OCI-M2 (cell line): ENCODE results near the gene NXPH2.

Source experiments
- DNase-seq: peaks from one replicate; lab custom pipeline; 2025; ENCODE audit not compliant: unreplicated experiment; lab: John Stamatoyannopoulos, UW

Gene NXPH2

GRCh38 chr2:138779781-138780445, at the start of gene NXPH2:
Gene NXPH2 (minus strand): TSS chr2:138780390. CDS start chr2:138780241, 149 bp downstream.
- no peak for DNase-seq

GRCh38 chr2:138829326-138829919, 49.2 kb upstream of the NXPH2 start:
- DNase-seq = peak; percentile 4

- peak; percentile 2 for DNase-seq
These were observed 47.4 kb upstream of the NXPH2 start for GRCh38 chr2:138827426-138828054.

GRCh38 chr2:138823666-138824065, 43.5 kb upstream of the NXPH2 start:
- DNase-seq = no peak

- DNase-seq = no peak
These were observed 39.8 kb upstream of the NXPH2 start for GRCh38 chr2:138819964-138820363.

- DNase-seq = no peak
These were observed 38.4 kb upstream of the NXPH2 start for GRCh38 chr2:138818556-138818955.

- DNase-seq = no peak
These were observed 34.1 kb upstream of the NXPH2 start for GRCh38 chr2:138814123-138814898.

- DNase-seq = no peak
These were observed 31.2 kb upstream of the NXPH2 start for GRCh38 chr2:138811431-138811830.

GRCh38 chr2:138794724-138795123, 14.5 kb upstream of the NXPH2 start:
- no peak for DNase-seq

GRCh38 chr2:138787053-138787666, 7.0 kb upstream of the NXPH2 start:
- no peak for DNase-seq

GRCh38 chr2:138782383-138782782, 2.2 kb upstream of the NXPH2 start:
- DNase-seq = no peak

GRCh38 chr2:138780908-138781307, 718 bp upstream of the NXPH2 start:
- DNase-seq = no peak

GRCh38 chr2:138780446-138780880, 273 bp upstream of the NXPH2 start:
- no peak for DNase-seq

- DNase-seq = no peak
These were observed 797 bp downstream of the NXPH2 start for GRCh38 chr2:138779406-138779780.

GRCh38 chr2:138777996-138778395, 2.2 kb downstream of the NXPH2 start:
- DNase-seq = no peak

GRCh38 chr2:138775736-138776135, 4.5 kb downstream of the NXPH2 start:
- no peak for DNase-seq

GRCh38 chr2:138771534-138771933, 8.7 kb downstream of the NXPH2 start:
- no peak for DNase-seq

- DNase-seq = no peak
These were observed 13.1 kb downstream of the NXPH2 start for GRCh38 chr2:138767101-138767500.

GRCh38 chr2:138766464-138766863, 13.7 kb downstream of the NXPH2 start:
- DNase-seq = no peak

GRCh38 chr2:138763971-138764370, 16.2 kb downstream of the NXPH2 start:
- DNase-seq = no peak

- no peak for DNase-seq
These were observed 17.7 kb downstream of the NXPH2 start for GRCh38 chr2:138762533-138762932.
